Astrocyte (in vitro differentiated cells and primary cell): ENCODE data around the gene MFSD6.

ENCODE experiments used
- CTCF ChIP-seq: IDR thresholded peaks from 2 replicates; pipeline ENCODE4 v1.5.1; 2011; ENCODE audit warnings: low read depth, mild to moderate bottlenecking, inconsistent platforms, low read length, moderate library complexity; ENCODE audit not compliant: insufficient read depth
- EZH2 ChIP-seq: IDR thresholded peaks from 2 replicates; pipeline ENCODE4 v1.6.1; 2012; ENCODE audit warnings: mild to moderate bottlenecking, low read length, inconsistent platforms; ENCODE audit not compliant: insufficient read depth

- TF ChIP-seq CTCF (no peak), EZH2 (no peak)
Observed at GRCh38 chr2:190362894-190363293, 45.3 kb upstream of the MFSD6 start.
